ENCODE measurements around the gene TM4SF1. TPM values are rescaled to one million over a fixed set of nuclear protein-coding genes. Genes with fewer than 3 reads are reported as not detected.

The TM4SF1 gene
- total and polyA plus RNA-seq, 2 experiments from 2014 or later: 0.10 to 0.74 TPM

- Mint-ChIP-seq H3K27me3 (ENCODE audit: insufficient read depth, low read depth, poor library complexity) (peaks cover 1% of the 10 kb centered on the region), H3K27ac (no peak overlapping the region)
- H4K20me1 ChIP-seq (replicated peaks; ENCODE audit: insufficient read depth): no peaks in the 10 kb centered on the region
Observed at GRCh38 chr3:149393345-149394160, 16.1 kb upstream of the TM4SF1 start.

More at GRCh38 chr3:149393345-149394160, 16.1 kb upstream of the TM4SF1 start:
- no peaks in the 10 kb centered on the region for H3K9me2 ChIP-seq (ENCODE audit: insufficient read depth)
- H3F3A ChIP-seq (replicated peaks; ENCODE audit: low read depth): no peaks in the 10 kb centered on the region
- no peaks in the 10 kb centered on the region for H3K79me2 ChIP-seq (replicated peaks; ENCODE audit: insufficient read depth)
- no peaks in the 10 kb centered on the region for H3K4me1 ChIP-seq (ENCODE audit: insufficient read depth)
- H3K4me2 ChIP-seq: no peak overlapping the region
- Mint-ChIP-seq H3K4me3 (no peak overlapping the region), H3K4me1 (no peaks in the 10 kb centered on the region; the same call in 2 of the 3 replicates), H3K9me3 (no peaks in the 10 kb centered on the region), H3K36me3 (ENCODE audit: low read depth) (no peaks in the 10 kb centered on the region)
- H2AFZ ChIP-seq: no peak overlapping the region
- peak; percentile 88 for DNase-seq (ENCODE audit: low spot score)
- no peak overlapping the region for H3K4me3 ChIP-seq
- no peak overlapping the region for H3K27ac ChIP-seq (ENCODE audit: low read depth)
- peak; percentile 91 for ATAC-seq
- no peaks in the 10 kb centered on the region for H3K27me3 ChIP-seq (ENCODE audit: insufficient read depth)
- TF ChIP-seq ZNF331 (CRISPR knock-in tag; IDR thresholded peaks at IDR 0.05; ENCODE audit: low read depth) (no peak), STAT1 (IDR thresholded peaks at IDR 0.05; ENCODE audit: unreplicated experiment) (no peak), ZNF462 (CRISPR knock-in tag; IDR thresholded peaks at IDR 0.05) (no peak), EZH2 (IDR thresholded peaks at IDR 0.05; ENCODE audit: low read depth, unreplicated experiment) (no peak), CTCF (conservative IDR thresholded peaks at IDR 0.05; ENCODE audit: low read depth in 2 of 2) (peak; percentile 95 to 97), EZH2phosphoT487 (IDR thresholded peaks at IDR 0.05; ENCODE audit: unreplicated experiment) (no peak), ZNF114 (CRISPR knock-in tag; IDR thresholded peaks at IDR 0.05) (no peak)
- no peaks in the 10 kb centered on the region for H3K36me3 ChIP-seq (ENCODE audit: insufficient read depth)
